ENCODE measurements around the gene ZC3HAV1.

ZC3HAV1 gene

DNA sequence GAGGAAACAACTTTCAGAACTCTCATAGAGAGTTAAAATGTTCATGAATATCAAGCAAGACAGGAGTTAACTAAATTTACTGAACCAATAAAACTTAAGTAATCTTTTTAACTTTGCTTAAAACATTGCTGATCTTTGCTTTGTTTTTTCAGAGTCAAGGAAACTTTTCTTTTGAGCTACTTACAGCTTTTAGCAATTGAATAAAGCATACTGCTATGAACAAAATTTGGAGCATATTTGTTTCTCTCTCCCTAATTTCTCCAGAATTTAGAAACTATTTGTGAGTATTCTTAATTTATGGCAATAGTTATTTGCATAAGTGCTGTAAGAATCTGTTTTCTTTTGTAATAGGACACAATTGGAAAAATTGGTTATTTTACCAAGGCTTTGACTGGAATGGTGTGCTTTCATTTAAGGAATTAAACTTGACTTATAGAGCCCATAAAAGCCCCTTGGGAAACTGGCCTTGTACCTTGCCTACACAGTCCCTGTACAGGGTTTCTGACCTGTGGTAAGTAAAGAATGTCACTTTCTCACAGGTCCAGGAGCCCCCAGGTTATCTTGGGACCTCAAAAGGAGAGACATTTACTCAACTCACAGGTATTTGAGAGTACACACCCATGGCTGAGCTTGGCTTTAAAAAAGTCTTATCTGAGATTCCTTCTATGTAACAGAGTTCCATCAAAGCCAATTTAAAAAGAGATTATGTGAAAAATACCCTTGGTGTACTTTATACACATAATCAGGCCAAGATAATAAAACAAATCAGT, 105.0 kb downstream of the ZC3HAV1 start:
- no peak for DNase-seq

DNA sequence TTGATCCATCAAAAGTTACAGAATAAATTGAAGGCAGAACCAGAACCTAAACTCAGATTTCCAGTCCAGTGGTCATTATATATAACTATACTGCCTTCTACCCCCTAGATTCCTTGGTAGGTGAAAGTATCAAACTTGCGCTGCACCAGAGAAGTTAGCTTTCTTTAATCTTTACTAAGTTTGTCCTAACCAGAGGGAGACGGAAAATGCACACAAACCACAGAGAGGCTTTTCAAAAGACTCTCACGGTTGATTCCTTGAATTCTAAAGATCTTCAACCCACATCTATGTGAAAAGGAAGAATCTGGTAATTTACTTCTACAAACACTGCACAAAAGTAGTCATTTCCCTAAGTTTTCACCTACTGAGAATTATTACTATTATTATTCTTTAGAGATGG, 110.1 kb downstream of the ZC3HAV1 start:
- DNase-seq: no peak

Measured in bone marrow (tissue), 2 donors.